Epithelial cell of proximal tubule (primary cell): ENCODE data around the gene GGT6. TPM values are rescaled to one million over a fixed set of nuclear protein-coding genes. Genes with fewer than 3 reads are reported as not detected.

Experiments
- DNase-seq: peaks from one replicate; pipeline ENCODE4 v3.0.0-alpha.2; 2011; ENCODE audit warnings: low read depth
- H3K4me3 ChIP-seq: 2 replicates; pipeline ENCODE4 v1.5.1; 2011; ENCODE audit warnings: low read depth, mild to moderate bottlenecking, low read length
- total RNA-seq: library from RNA; depleted of rRNA; stranded (reverse); fragments of >200 nt; gene quantifications from 2 replicates; pipeline ENCODE4 v1.2.3, GENCODE V29; 2015
- TF ChIP-seq, protein P1 (sequence below): conservative IDR thresholded peaks from 2 replicates; pipeline ENCODE4 v1.5.1; 2012; ENCODE audit warnings: low read depth, mild to moderate bottlenecking, low read length

Gene GGT6
- total RNA-seq, 1 donor from 2014 or later: 0.86 TPM

DNA sequence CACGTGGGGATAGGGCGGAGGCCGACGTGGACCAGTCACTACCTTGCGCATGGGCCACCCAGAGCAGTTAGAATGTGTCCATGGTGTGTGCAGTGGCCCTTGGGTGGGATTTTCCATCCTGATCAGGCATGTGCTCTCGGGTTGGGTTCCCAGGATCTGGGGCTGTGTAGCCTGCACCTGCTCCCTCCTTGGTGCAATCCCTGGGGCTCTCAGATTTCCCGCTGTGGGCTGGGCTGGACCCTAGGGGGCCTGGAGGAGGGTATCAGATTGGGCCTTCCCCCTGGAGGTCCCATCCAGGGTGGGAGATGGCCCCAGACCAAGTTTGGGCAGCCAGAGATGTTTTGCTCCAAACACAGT, 25.2 kb upstream of the GGT6 start:
- DNase-seq: peak; percentile 40
- TF ChIP-seq, protein P1, sequence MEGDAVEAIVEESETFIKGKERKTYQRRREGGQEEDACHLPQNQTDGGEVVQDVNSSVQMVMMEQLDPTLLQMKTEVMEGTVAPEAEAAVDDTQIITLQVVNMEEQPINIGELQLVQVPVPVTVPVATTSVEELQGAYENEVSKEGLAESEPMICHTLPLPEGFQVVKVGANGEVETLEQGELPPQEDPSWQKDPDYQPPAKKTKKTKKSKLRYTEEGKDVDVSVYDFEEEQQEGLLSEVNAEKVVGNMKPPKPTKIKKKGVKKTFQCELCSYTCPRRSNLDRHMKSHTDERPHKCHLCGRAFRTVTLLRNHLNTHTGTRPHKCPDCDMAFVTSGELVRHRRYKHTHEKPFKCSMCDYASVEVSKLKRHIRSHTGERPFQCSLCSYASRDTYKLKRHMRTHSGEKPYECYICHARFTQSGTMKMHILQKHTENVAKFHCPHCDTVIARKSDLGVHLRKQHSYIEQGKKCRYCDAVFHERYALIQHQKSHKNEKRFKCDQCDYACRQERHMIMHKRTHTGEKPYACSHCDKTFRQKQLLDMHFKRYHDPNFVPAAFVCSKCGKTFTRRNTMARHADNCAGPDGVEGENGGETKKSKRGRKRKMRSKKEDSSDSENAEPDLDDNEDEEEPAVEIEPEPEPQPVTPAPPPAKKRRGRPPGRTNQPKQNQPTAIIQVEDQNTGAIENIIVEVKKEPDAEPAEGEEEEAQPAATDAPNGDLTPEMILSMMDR: no peak

DNA sequence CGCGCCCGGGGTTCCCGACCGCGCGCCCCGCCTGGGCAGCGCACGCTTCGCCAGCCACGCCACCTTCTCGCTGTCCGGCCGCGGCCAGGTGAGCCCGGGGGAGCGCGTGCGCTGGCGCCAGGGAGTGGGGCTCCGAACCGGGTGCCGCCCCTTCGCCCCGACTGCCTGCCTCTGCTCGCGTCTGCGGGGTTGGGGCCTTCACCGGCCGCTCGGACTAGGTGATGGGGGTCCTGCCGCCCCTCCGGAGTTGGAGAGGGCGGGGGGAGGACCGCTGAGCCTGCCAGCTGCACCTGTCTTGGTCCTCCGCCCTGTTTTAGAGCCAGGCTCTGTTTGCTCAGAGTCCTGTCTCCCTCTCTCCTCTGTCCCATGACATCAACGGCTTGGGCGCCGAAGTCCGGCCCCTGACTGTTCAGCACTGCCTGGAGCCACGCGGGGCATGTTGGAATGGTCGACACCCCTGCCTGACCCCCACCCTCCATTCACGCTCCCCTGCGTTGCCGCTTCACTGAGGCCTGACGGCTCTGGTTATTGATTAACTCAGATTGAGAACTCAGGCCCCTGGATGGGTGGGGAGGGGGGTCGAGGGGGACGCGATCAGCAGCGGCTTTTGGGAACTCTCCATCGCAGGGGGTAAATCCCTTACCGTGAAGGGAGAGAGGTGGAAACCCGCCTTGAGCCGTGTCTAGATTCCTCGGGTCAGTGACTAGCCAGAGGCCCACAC, 24.7 kb upstream of the GGT6 start:
- peak overlapping the region; percentile 57 for H3K4me3 ChIP-seq
- DNase-seq: peak; percentile 41
- TF ChIP-seq, protein P1: no peak

More for the DNA sequence above, 25.2 kb upstream of the GGT6 start:
- H3K4me3 ChIP-seq: peak overlapping the region; percentile 57

DNA sequence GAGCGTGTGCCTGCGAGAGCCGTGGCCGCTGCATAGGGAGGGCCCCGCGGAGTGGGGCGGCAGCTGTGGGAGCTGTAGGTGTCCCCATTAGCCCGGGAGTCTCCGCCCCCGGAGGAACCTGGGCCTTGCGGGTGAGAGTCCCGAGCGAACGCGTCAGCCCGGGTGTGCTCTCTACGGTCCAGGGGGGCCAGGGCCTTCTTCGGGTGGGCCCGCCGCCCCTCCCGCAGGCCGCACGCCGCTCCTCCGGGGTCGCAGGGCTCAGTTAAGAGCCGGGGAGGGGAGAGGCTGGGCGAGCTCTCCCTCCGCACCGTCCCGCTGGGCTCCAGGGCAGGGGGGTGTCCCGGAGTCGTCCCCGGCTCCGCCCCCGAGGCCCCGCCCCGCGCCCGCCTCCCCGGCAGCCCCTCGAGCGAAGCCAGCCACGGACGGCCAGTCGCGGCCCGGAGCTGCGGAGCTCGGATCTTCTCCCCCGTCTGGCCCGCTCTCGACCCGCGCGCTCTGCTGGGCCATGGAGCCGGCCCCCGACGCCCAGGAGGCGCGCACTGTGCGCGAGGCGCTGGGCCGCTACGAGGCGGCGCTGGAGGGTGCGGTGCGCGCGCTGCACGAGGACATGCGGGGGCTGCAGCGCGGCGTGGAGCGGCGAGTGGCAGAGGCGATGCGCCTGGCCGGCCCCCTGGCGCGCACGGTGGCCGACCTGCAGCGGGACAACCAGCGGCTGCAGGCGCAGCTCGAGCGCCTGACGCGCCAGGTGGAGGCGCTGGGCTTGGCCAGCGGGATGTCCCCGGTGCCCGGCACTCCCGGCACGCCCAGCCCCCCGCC, 23.9 kb upstream of the GGT6 start, which contains the start of gene SMTNL2:
Gene SMTNL2 (plus strand): TSS at position 429 of the 816 bp plus-strand sequence. CDS start 77 bp downstream, at position 506.
- peak within 1 kb of the TSS; percentile 57 for H3K4me3 ChIP-seq
- no peak for DNase-seq
- TF ChIP-seq, protein P1: no peak

DNA sequence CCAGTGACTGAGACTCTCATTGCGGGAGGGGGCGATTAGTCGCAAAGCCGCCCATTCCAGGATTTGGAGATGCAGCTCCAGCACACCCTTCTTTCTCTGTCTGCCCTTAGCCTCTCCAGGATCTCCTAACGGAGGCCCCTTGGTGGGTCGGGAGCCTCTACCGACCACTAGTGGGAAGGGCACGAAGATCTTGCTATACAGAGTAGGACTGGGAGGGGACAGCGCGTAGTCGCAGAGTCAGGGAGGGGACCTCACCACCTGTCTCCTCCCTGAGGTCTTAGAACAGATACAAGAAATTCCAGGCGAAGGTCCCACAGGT, 23.4 kb upstream of the GGT6 start:
- TF ChIP-seq, protein P1: peak; percentile 40
- DNase-seq: no peak
- H3K4me3 ChIP-seq: peak overlapping the region; percentile 57

DNA sequence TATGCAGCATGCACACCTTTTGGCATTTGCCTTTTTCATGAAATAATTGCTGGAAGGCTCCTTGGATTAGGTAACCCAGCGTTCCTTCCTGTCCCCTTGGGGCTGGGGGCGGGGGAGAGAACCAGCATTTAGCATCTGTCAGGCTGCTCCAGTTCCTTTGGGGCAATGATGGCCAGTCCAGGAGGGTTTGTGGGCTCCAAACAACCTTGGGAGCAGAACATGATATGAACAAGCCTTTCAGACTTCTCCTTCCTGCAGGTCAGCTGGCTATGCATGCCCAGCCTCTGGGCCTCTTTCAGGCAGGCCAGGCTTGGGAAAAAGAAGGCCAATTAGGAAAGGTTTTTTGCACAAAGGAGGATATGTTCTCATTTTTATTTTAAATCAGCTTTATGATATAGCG, 22.8 kb upstream of the GGT6 start:
- H3K4me3 ChIP-seq: no peak overlapping the region
- no peak for DNase-seq
- TF ChIP-seq, protein P1: no peak

DNA sequence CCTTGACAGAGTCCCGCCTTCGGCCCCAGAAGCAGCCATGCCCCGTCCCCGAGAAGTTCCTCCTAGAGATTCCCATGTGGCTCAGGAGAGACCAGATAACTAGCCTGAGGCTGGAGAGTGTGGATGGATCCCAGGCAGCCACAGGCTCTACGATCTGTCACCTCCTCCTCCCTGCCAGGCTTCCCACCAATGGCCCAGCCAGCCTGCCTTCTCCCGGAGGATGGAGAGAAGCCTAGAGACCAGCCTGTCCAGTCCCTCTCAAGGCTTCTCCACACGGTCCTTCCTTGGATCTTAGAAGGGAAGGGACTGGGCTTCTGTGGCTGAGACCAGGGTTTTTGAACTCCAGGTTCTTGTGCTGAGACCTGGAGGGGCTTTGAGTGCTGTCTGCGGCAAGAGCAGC, 22.3 kb upstream of the GGT6 start:
- H3K4me3 ChIP-seq: no peak overlapping the region
- no peak for DNase-seq
- TF ChIP-seq, protein P1: no peak

DNA sequence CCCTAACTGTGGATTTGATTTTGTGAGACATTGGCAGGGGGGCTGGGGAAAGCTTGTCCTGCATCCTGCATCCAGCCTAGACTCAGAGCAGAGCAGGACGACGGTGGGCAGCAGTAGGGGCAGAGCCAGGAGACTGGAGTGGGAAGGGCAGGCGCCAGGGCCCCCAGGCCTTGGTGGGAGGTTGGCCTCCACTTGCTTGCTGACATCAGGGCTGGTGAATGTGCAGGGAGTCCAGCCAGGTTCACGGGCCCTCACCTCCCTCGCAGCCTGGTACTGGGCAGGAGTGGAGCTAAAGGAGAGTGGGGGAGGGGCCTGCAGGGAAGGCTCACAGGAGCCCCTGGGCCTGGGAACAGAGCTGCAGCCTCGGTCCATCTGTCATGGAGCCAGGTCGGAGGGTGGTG, 21.7 kb upstream of the GGT6 start:
- no peak overlapping the region for H3K4me3 ChIP-seq
- no peak for DNase-seq
- TF ChIP-seq, protein P1: no peak
